Thyroid gland (tissue), 4 donors: Measurements from ENCODE around the gene EDN2. TPM values are rescaled to one million over a fixed set of nuclear protein-coding genes. Genes with fewer than 3 reads are reported as not detected.

Source experiments
- DNase-seq, 2 donors: peaks; one replicate each; pipeline ENCODE4 v3.0.0-alpha.2; 2019
- H3K27ac ChIP-seq, 3 donors: fragments of 200-600 bp; sonication (generic); 1 replicate in 2 of 3; 2 replicates in 1 of 3; pipeline ENCODE4 v1.5.1; 2016 to 2019; ENCODE audit warnings: mild to moderate bottlenecking in 1 of 3, moderate library complexity in 1 of 3
- H3K27me3 ChIP-seq: fragments of 200-600 bp; sonication (generic); one replicate; pipeline ENCODE4 v1.5.1; 2019
- H3K36me3 ChIP-seq, 2 donors: fragments of 200-600 bp; sonication (generic); one replicate each; pipeline ENCODE4 v1.5.1; 2016 to 2019
- H3K4me1 ChIP-seq, 2 donors: fragments of 200-600 bp; sonication (generic); one replicate each; pipeline ENCODE4 v1.5.1; 2017 to 2019
- H3K4me3 ChIP-seq, 3 donors: fragments of 200-600 bp; sonication (generic); replicated peaks in 1 of 3; 1 replicate in 2 of 3; 2 replicates in 1 of 3; pipeline ENCODE4 v1.5.1; 2016; ENCODE audit warnings: mild to moderate bottlenecking in 1 of 3
- H3K9me3 ChIP-seq: fragments of 200-600 bp; sonication (generic); one replicate; pipeline ENCODE4 v1.5.1; 2017
- POLR2A ChIP-seq, 2 donors: fragments of 450-650 bp; IDR thresholded peaks; one replicate each; pipeline ENCODE4 v1.6.1; 2017; ENCODE audit warnings: antibody characterized with exemption in 2 of 2, mild to moderate bottlenecking in 2 of 2, moderate library complexity in 1 of 2
- WGBS, 2 donors: methylation state at CpG; one replicate each; pipeline ENCODE4 v1.1.5; 2017; 5-methylcytosine and 5-hydroxymethylcytosine counted together
- intact Hi-C: fragments of 100-400 bp; cut with DNase I; formaldehyde crosslinking; loops from one replicate; pipeline ENCODE4 v1.15.1; 2023
- total RNA-seq, 4 donors: library from RNA; depleted of rRNA; stranded (reverse); fragments of >200 nt; gene quantifications; one replicate each; pipeline ENCODE4 v1.2.3, GENCODE V29; 2016
- TF ChIP-seq, protein P1 (sequence below), 6 experiments: fragments of 200-600 bp in 3 of 6; fragments of 450-650 bp in 3 of 6; sonication (generic) in 3 of 6; IDR thresholded peaks; one replicate each; pipeline ENCODE4 v1.5.1; 2016 to 2019; ENCODE audit warnings: antibody characterized with exemption in 6 of 6, mild to moderate bottlenecking in 2 of 6, inconsistent platforms in 1 of 6, moderate library complexity in 1 of 6

Gene EDN2
- total RNA-seq, 4 donors from 2014 or later = not detected

- intact Hi-C loops = no loop called here
- DNase-seq = no peak
- TF ChIP-seq, protein P1, sequence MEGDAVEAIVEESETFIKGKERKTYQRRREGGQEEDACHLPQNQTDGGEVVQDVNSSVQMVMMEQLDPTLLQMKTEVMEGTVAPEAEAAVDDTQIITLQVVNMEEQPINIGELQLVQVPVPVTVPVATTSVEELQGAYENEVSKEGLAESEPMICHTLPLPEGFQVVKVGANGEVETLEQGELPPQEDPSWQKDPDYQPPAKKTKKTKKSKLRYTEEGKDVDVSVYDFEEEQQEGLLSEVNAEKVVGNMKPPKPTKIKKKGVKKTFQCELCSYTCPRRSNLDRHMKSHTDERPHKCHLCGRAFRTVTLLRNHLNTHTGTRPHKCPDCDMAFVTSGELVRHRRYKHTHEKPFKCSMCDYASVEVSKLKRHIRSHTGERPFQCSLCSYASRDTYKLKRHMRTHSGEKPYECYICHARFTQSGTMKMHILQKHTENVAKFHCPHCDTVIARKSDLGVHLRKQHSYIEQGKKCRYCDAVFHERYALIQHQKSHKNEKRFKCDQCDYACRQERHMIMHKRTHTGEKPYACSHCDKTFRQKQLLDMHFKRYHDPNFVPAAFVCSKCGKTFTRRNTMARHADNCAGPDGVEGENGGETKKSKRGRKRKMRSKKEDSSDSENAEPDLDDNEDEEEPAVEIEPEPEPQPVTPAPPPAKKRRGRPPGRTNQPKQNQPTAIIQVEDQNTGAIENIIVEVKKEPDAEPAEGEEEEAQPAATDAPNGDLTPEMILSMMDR (IDR thresholded peaks at IDR 0.05) = no peak
- TF ChIP-seq POLR2A (IDR thresholded peaks at IDR 0.05) = no peak
- no peaks in the 10 kb centered on the region for H3K27me3 ChIP-seq
- no peak overlapping the region for H3K4me3 ChIP-seq
- no peaks in the 10 kb centered on the region for H3K36me3 ChIP-seq
- H3K27ac ChIP-seq = peak overlapping the region in 1 of 3 donors; percentile 68
- no peaks in the 10 kb centered on the region for H3K9me3 ChIP-seq
- H3K4me1 ChIP-seq = peaks cover 45 to 78% of the 10 kb centered on the region in 2 donors
- whole genome bisulfite sequencing, 2 donors = 45 to 59% methylated on average over 3 to 4 of the region's 9 CpGs
Observed at GRCh38 chr1:41483960-41484401, 502 bp downstream of the EDN2 start.

- Histone ChIP-seq H3K27ac (peak overlapping the region; percentile 80 to 96 (median 86)), H3K4me3 (no peak overlapping the region), H3K4me1 (peaks cover 45 to 85% of the 10 kb centered on the region in 2 donors), H3K9me3 (no peaks in the 10 kb centered on the region), H3K36me3 (no peaks in the 10 kb centered on the region), H3K27me3 (no peaks in the 10 kb centered on the region)
- intact Hi-C loops = no loop called here
- DNase-seq = peak; percentile 57 to 86
- 49 to 68% methylated on average over 17 to 21 of the region's 21 CpGs for WGBS, 2 donors
- TF ChIP-seq, protein P1 (IDR thresholded peaks at IDR 0.05) = no peak
- no peak for TF ChIP-seq POLR2A (IDR thresholded peaks at IDR 0.05)
Observed at GRCh38 chr1:41483001-41483850, 1.3 kb downstream of the EDN2 start.

GRCh38 chr1:41482001-41482765 lies 2.3 kb downstream of the EDN2 start:
- no peaks in the 10 kb centered on the region for H3K27me3 ChIP-seq
- no peaks in the 10 kb centered on the region for H3K9me3 ChIP-seq
- intact Hi-C loops = no loop called here
- WGBS, 2 donors = 37 to 40% methylated on average over 17 to 18 of the region's 18 CpGs
- peak overlapping the region; percentile 80 to 96 (median 86) for H3K27ac ChIP-seq
- peak in 1 of 2 donors; percentile 9 for TF ChIP-seq POLR2A (IDR thresholded peaks at IDR 0.05)
- TF ChIP-seq, protein P1 (IDR thresholded peaks at IDR 0.05) = no peak
- peak; percentile 98 to 99 for DNase-seq
- no peak overlapping the region for H3K4me3 ChIP-seq
- H3K36me3 ChIP-seq = no peaks in the 10 kb centered on the region
- H3K4me1 ChIP-seq = peaks cover 47 to 91% of the 10 kb centered on the region in 2 donors

GRCh38 chr1:41481109-41481775 lies 3.2 kb downstream of the EDN2 start:
- Histone ChIP-seq H3K4me3 (no peak overlapping the region), H3K27ac (peak overlapping the region in 1 of 3 donors; percentile 86), H3K9me3 (no peaks in the 10 kb centered on the region), H3K4me1 (peaks cover 52 to 91% of the 10 kb centered on the region in 2 donors), H3K36me3 (no peaks in the 10 kb centered on the region), H3K27me3 (no peaks in the 10 kb centered on the region)
- TF ChIP-seq, protein P1 (IDR thresholded peaks at IDR 0.05) = no peak
- TF ChIP-seq POLR2A (IDR thresholded peaks at IDR 0.05) = no peak
- DNase-seq = no peak
- 80 to 96% methylated on average over 10 to 15 of the region's 15 CpGs for WGBS, 2 donors
- intact Hi-C loops = no loop called here
